ENCODE results near the gene RBM20. TPM values are rescaled to one million over a fixed set of nuclear protein-coding genes. Genes with fewer than 3 reads are reported as not detected.

Gene RBM20
- total and polyA plus RNA-seq, 2 of the 13 experiments (the other 11 are each of a cell fraction or from before 2014, with no cell fraction given): 0.02 to 0.22 TPM

GRCh38 chr10:110872145-110872983, 228.2 kb downstream of the RBM20 start (continued):
- TF ChIP-seq CREB1 (IDR thresholded peaks at IDR 0.05) (no peak), CREB1 (CRISPR knock-in tag; IDR thresholded peaks at IDR 0.05) (peak; percentile 54; the same call in 1 of the 2 replicates), CHD4 (IDR thresholded peaks at IDR 0.05; ENCODE audit: borderline replicate concordance, low read length) (no peak), SIX4 (CRISPR knock-in tag; IDR thresholded peaks at IDR 0.05) (no peak), SYNCRIP (IDR thresholded peaks at IDR 0.05; ENCODE audit: insufficient read depth, low read depth, low read length) (no peak), MBD4 (IDR thresholded peaks at IDR 0.05; ENCODE audit: borderline replicate concordance, low read length) (no peak), ATF1 (CRISPR knock-in tag; IDR thresholded peaks at IDR 0.05) (no peak; the same call in 1 of the 2 replicates), SALL2 (CRISPR knock-in tag; IDR thresholded peaks at IDR 0.05) (no peak), FOXC1 (CRISPR knock-in tag; IDR thresholded peaks at IDR 0.05; ENCODE audit: borderline replicate concordance) (0 out of 2 replicates have a peak, but pooled peaks have one; percentile 37), ZNF747 (CRISPR knock-in tag; IDR thresholded peaks at IDR 0.05; ENCODE audit: borderline replicate concordance) (no peak), ZSCAN20 (CRISPR knock-in tag; IDR thresholded peaks at IDR 0.05; ENCODE audit: borderline replicate concordance) (no peak), ZNF839 (CRISPR knock-in tag; IDR thresholded peaks at IDR 0.05; ENCODE audit: borderline replicate concordance) (no peak), UBTF (CRISPR knock-in tag; IDR thresholded peaks at IDR 0.05) (peak; percentile 27), GATAD2A (CRISPR knock-in tag; IDR thresholded peaks at IDR 0.05) (no peak; the same call in none of the 2 replicates), TAF15 (IDR thresholded peaks at IDR 0.05; ENCODE audit: low read depth, low read length, poor library complexity, severe bottlenecking) (peak; percentile 75), NFYB (CRISPR knock-in tag; IDR thresholded peaks at IDR 0.05) (no peak), BHLHE40 (IDR thresholded peaks at IDR 0.05; ENCODE audit: low read length) (no peak; the same call in 1 of the 2 replicates), ZNF432 (CRISPR knock-in tag; IDR thresholded peaks at IDR 0.05; ENCODE audit: borderline replicate concordance) (no peak), EED (CRISPR knock-in tag; IDR thresholded peaks at IDR 0.05) (no peak), ZNF670 (CRISPR knock-in tag; IDR thresholded peaks at IDR 0.05; ENCODE audit: borderline replicate concordance) (0 out of 2 replicates have a peak, but pooled peaks have one; percentile 64), CEBPZ (IDR thresholded peaks at IDR 0.05; ENCODE audit: low read length) (no peak), LRRFIP1 (CRISPR knock-in tag; conservative IDR thresholded peaks at IDR 0.05) (no peak)
